GM04503 (cell line): ENCODE results near the gene CNTN5.

ENCODE experiments used
- DNase-seq: peaks from one replicate; pipeline ENCODE4 v3.0.0-alpha.2; 2012; ENCODE audit warnings: low read depth

CNTN5 gene

DNA sequence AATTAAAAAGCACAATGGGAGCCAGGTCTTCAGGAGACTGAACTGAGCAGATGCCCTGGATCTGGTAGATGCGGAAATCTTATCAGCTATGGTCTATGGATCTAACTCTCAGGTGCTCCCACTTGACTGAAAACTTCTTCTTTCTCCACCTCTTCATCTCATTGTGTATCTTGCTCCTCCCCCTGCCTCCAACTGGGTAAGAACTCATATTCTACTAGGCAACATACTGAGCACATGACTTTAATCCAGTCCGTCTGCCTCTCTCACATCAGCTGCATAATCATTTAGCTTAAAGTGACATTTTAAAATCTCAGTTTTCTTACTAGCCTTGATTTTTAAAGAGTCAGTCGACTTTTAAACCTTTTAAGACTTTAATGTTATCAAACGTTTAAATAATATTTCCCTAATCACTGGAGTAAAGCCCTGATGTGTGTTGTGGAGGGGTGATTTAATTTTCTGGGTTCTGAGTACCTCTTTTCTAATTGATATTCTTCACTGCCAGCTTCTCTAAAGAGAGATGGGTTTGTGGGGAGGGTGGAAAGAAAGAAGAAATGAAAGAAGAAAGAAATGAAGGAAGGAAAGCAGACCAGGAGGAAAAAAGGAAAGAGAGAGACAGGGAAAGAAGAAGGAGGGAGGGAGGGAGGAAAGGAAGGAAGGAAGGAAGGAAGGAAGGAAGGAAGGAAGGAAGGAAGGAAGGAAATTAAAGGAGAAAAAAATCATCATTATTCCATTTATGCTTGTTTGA lies 1073.5 kb downstream of the CNTN5 start:
- DNase-seq: no peak

GRCh38 chr11:100095809-100096208 lies 1075.1 kb downstream of the CNTN5 start:
- DNase-seq: no peak

- DNase-seq: no peak
Observed at GRCh38 chr11:100098560-100098959, 1077.8 kb downstream of the CNTN5 start.

GRCh38 chr11:100105255-100105981 lies 1084.7 kb downstream of the CNTN5 start:
- no peak for DNase-seq

DNA sequence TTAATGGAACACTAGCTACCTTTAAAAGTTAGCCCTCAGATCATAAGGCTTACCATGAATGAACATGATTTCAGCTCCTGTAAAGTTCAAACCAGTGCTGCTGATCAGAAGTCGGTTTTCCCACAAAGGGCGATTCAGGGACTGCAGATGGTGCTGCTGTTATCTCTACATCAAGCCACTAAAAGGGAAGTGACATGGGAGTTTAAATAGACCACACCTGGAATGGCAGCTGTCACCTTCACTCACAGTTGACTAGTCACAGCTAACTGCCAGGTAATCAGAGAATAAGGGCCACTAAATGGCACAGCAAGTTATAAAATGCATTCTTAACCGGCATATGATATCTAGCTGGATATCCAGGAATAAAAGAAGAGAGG lies 1085.2 kb downstream of the CNTN5 start:
- DNase-seq: no peak

GRCh38 chr11:100119176-100119575 lies 1098.4 kb downstream of the CNTN5 start:
- no peak for DNase-seq

- DNase-seq: no peak
Observed at GRCh38 chr11:100133114-100133513, 1112.4 kb downstream of the CNTN5 start.

DNA sequence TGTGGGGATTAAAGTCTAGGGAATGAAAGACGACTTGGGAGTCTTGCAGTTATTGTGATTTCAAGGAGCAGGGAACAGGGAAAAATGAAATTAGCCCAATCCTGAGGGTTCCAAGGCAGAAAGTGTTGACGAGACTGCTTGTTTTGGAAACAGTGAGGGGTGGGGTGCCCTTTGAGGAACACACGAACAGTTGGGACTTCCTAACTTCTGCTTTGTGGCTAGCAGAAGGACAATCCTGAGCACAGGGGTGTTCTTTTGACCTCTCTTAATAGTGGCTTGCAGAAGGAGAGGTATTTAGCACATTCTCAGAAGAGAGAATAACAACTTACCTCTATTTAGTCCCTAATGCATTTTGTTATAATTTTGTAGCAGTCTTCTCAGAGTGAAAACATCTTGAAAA lies 1120.5 kb downstream of the CNTN5 start:
- no peak for DNase-seq

GRCh38 chr11:100151944-100152343 lies 1131.2 kb downstream of the CNTN5 start:
- DNase-seq: no peak

GRCh38 chr11:100152766-100153165 lies 1132.0 kb downstream of the CNTN5 start:
- no peak for DNase-seq

DNA sequence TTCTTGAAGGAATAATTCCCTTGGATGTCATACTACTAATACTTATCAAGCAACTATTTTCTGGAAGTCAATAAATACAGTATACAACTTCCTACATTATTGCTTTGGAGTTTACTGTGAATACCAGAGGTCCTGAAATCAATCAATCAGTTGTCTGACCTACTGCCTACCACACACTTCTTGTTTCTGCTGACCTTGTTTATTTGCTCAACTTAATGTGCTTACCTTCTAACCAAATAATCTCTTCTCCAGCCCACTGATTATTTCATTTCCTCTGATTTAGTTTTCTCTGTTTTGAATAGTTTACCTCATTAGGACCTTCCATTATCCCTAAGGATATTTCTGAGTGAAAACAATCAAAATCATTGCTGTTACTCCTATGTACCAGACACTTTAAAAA lies 1142.7 kb downstream of the CNTN5 start:
- no peak for DNase-seq

DNA sequence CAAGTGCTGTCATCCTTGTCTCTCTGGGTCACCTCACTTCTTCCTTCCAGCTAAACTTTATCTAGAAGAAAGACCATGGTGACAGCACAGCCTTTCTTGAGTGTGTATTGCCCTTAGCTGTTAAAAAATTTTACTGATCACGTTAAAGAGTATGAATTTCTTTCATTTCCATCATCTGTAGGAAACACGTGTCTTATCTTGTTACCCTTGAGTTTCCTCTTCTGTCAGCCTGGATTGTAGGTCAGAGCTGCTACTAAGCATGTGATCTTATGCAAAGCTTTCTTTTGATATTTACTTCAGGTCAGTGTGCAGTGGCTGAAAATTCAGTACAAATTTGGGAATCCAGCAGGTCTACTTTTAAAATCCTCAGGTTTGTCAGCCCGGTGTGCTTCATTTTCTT lies 1154.1 kb downstream of the CNTN5 start:
- no peak for DNase-seq

DNA sequence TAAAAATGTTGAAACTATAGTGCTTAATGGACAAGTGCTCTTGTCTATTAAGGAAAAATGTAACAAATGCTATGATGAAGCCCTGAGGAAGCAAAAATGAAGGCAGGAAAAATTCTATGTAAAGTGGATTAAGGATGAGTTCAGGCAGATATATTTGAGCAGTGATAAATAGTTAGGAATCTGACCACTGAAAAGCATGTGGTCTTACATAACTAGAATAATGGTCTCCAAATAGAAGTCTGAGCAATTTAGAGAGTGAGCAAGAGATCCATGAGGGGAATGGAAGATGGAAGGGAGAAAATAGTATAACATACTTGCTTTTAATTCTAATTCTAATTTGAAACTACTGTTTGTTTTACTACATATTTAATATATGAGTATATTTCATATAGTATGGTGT lies 1155.7 kb downstream of the CNTN5 start:
- DNase-seq: no peak

GRCh38 chr11:100177651-100178050 lies 1156.9 kb downstream of the CNTN5 start:
- no peak for DNase-seq

DNA sequence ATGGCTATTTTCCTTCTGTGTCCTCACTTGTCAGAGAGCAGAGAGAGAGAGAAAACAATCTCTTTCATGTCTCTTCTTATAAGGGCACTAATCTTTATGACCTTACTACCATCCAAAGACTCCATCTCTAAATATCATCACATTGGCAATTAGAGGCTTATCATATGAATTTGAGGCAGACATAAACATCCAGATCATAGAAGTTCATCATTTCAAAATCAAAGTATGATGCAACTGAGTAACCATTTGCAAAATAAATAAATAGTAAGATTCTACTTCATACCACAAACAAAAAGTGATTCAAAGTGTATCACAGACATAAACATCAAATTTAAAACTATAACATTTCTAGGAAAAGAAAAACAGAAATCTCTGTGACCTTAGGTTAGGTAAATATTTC lies 1161.6 kb downstream of the CNTN5 start:
- DNase-seq: no peak

DNA sequence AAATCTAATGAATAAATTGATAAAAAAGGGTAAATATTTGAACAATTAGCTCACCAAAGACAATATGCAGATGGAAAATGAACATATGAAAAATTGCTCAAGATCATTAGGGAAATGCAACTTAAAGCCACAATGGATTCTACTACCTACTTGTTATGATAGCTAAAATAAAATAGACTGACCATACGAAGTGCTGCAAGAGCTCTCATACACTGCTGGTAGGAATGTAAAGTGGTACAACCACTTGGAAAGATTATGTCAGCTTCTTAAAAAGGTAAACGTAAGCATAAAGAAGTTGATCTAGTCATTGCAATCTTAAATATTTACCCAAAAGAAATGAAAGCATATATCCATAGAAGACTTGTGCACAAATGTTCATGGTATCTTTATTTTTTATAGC lies 1162.2 kb downstream of the CNTN5 start:
- DNase-seq: no peak

GRCh38 chr11:100185588-100185987 lies 1164.8 kb downstream of the CNTN5 start:
- no peak for DNase-seq

- DNase-seq: no peak
Observed at GRCh38 chr11:100188137-100188783, 1167.5 kb downstream of the CNTN5 start.

- DNase-seq: no peak
Observed at GRCh38 chr11:100190395-100190794, 1169.6 kb downstream of the CNTN5 start.

DNA sequence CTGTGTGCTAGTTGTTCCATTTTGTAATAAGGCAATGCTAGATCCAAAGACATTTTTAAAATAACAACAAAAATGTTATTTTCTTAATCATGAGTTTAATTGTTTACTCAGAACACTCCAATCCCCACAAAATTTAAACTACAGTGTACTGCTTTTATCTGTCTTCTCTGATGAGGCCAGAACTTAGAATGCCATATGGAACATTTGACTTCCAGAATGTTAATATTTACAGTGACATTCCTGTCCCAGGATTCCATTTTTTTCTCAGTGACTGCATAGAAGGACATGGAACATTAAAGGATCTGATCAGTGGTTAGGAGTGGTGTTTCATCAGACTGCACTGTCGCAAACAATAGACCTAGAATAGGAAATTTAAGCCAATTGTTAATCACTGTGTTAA lies 1171.4 kb downstream of the CNTN5 start:
- no peak for DNase-seq

DNA sequence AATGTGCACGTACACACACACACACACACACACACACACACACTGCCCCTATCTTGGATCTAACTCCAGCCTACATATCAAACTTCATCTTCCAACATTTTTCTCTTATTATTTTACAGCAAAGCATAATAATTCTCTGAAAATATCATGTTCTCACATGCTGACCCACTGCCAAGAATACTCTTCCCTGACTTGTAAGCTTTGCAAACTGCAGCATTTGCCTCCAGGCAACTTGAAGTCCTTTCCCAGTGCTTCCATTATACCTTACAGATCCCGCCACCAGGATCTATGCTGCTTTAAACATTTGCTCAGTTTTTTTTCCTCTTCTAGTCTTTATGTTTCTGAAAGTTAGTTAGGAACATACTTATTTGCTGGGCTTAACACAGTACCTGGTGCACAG lies 1183.0 kb downstream of the CNTN5 start:
- no peak for DNase-seq

- DNase-seq: no peak
Observed at GRCh38 chr11:100205926-100206325, 1185.2 kb downstream of the CNTN5 start.

DNA sequence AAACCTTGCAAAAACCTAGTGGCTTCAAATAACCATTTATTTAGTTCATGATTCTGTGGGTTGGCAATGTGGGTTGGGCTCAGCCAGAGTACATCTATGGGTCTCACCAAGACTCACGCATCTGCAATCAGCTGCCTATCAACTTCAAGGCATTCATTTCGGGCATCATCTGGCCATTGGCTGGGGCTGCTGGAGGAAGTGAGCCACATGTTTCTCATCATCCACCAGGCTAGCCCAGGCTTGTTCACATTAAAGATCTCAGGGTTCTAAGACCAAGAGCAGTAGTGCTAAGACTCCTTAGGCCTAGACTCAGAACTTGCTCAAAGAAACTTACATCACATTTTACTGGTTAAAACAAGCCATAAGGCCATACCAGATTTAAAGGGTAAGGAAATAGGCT lies 1187.5 kb downstream of the CNTN5 start:
- no peak for DNase-seq
